HEK293 (cell line): ENCODE data around the gene PLEKHG4B.
A peak's percentile ranks its signal among the peaks of the same experiment; 100 is the strongest.

Source experiments
- CTCF ChIA-PET: fragments of 350-600 bp; formaldehyde crosslinking; extraction: SDS; loops from one replicate; lab custom pipeline; 2021; ENCODE audit warnings: antibody characterized with exemption; lab: Yijun Ruan, JAX
- POLR2A ChIA-PET: fragments of 300-600 bp; formaldehyde crosslinking; extraction: SDS; loops from one replicate; lab custom pipeline; 2020; ENCODE audit warnings: antibody characterized with exemption, inconsistent platforms; lab: Yijun Ruan, JAX
- H3K27ac ChIP-seq: fragments of 200-500 bp; sonication (Bioruptor generic); 2 replicates; pipeline ENCODE4 v1.5.1; 2014; ENCODE audit warnings: low read depth, low read length, control low read depth, inconsistent platforms; ENCODE audit errors: extremely low read depth
- H3K36me3 ChIP-seq, 2 experiments: fragments of 200-500 bp in 1 of 2; sonication (Bioruptor generic) in 1 of 2; 1 replicate in 1 of 2; 2 replicates in 1 of 2; pipeline ENCODE4 v1.5.1; 2014 to 2017; ENCODE audit warnings: inconsistent platforms in 2 of 2, low read length in 2 of 2; ENCODE audit not compliant: control insufficient read depth in 2 of 2, insufficient read depth in 1 of 2
- H3K4me1 ChIP-seq: fragments of 200-500 bp; sonication (Bioruptor generic); 2 replicates; pipeline ENCODE4 v1.5.1; 2014; ENCODE audit warnings: mild to moderate bottlenecking, low read length, inconsistent platforms; ENCODE audit not compliant: control insufficient read depth, insufficient read depth
- H3K4me3 ChIP-seq: 2 replicates; pipeline ENCODE4 v1.5.1; 2011; ENCODE audit warnings: low read depth, mild to moderate bottlenecking, control low read depth, low read length, moderate library complexity
- H3K9me3 ChIP-seq: fragments of 200-500 bp; sonication (Bioruptor generic); 2 replicates; pipeline ENCODE4 v1.5.1; 2014; ENCODE audit warnings: low read depth, low read length, inconsistent platforms; ENCODE audit not compliant: control insufficient read depth, insufficient read depth
- EGR2 ChIP-seq: fragments of 450-650 bp; formaldehyde crosslinking; IDR thresholded peaks from 2 replicates; pipeline ENCODE4 v1.5.1; 2016; ENCODE audit warnings: low read depth, missing biosample characterization, missing genetic modification characterization
- GLI4 ChIP-seq: fragments of 450-650 bp; formaldehyde crosslinking; IDR thresholded peaks from 2 replicates; pipeline ENCODE4 v1.5.1; 2016; ENCODE audit warnings: missing biosample characterization, missing genetic modification characterization
- KLF8 ChIP-seq: fragments of 450-650 bp; formaldehyde crosslinking; IDR thresholded peaks from 2 replicates; pipeline ENCODE4 v1.5.1; 2016; ENCODE audit warnings: missing biosample characterization, missing genetic modification characterization
- SCRT1 ChIP-seq: fragments of 450-650 bp; formaldehyde crosslinking; IDR thresholded peaks from 2 replicates; pipeline ENCODE4 v1.5.1; 2016; ENCODE audit warnings: missing biosample characterization, missing genetic modification characterization, borderline replicate concordance
- SCRT2 ChIP-seq: fragments of 450-650 bp; formaldehyde crosslinking; IDR thresholded peaks from 2 replicates; pipeline ENCODE4 v1.5.1; 2016; ENCODE audit warnings: missing biosample characterization, missing genetic modification characterization
- ZBTB20 ChIP-seq: fragments of 450-650 bp; formaldehyde crosslinking; IDR thresholded peaks from 2 replicates; pipeline ENCODE4 v1.5.1; 2016; ENCODE audit warnings: missing biosample characterization, missing genetic modification characterization
- ZBTB48 ChIP-seq: fragments of 450-650 bp; formaldehyde crosslinking; IDR thresholded peaks from 2 replicates; pipeline ENCODE4 v1.5.1; 2016; ENCODE audit warnings: missing biosample characterization, missing genetic modification characterization
- ZFP41 ChIP-seq: fragments of 450-650 bp; formaldehyde crosslinking; IDR thresholded peaks from 2 replicates; pipeline ENCODE4 v1.5.1; 2016; ENCODE audit warnings: missing biosample characterization, missing genetic modification characterization, borderline replicate concordance
- ZNF10 ChIP-seq: fragments of 450-650 bp; formaldehyde crosslinking; IDR thresholded peaks from 2 replicates; pipeline ENCODE4 v1.5.1; 2017; ENCODE audit warnings: missing biosample characterization, missing genetic modification characterization
- ZNF24 ChIP-seq: fragments of 450-650 bp; formaldehyde crosslinking; IDR thresholded peaks from 2 replicates; pipeline ENCODE4 v1.5.1; 2016; ENCODE audit warnings: missing biosample characterization, missing genetic modification characterization
- ZNF302 ChIP-seq: fragments of 450-650 bp; formaldehyde crosslinking; IDR thresholded peaks from 2 replicates; pipeline ENCODE4 v1.5.1; 2016; ENCODE audit warnings: missing biosample characterization, missing genetic modification characterization, low read depth
- ZNF324 ChIP-seq: fragments of 450-650 bp; formaldehyde crosslinking; IDR thresholded peaks from 2 replicates; pipeline ENCODE4 v1.5.1; 2016; ENCODE audit warnings: missing biosample characterization, missing genetic modification characterization
- ZNF335 ChIP-seq: fragments of 450-650 bp; formaldehyde crosslinking; conservative IDR thresholded peaks from 2 replicates; pipeline ENCODE4 v1.5.1; 2016; ENCODE audit warnings: missing biosample characterization, missing genetic modification characterization
- ZNF366 ChIP-seq: fragments of 450-650 bp; formaldehyde crosslinking; conservative IDR thresholded peaks from 2 replicates; pipeline ENCODE4 v1.5.1; 2016; ENCODE audit warnings: missing biosample characterization, missing genetic modification characterization
- ZNF37A ChIP-seq: fragments of 450-650 bp; IDR thresholded peaks from 2 replicates; pipeline ENCODE4 v1.5.1; 2018; ENCODE audit warnings: missing biosample characterization, missing genetic modification characterization
- ZNF423 ChIP-seq: fragments of 450-650 bp; formaldehyde crosslinking; IDR thresholded peaks from 2 replicates; pipeline ENCODE4 v1.5.1; 2016; ENCODE audit warnings: missing biosample characterization, missing genetic modification characterization
- ZNF555 ChIP-seq: fragments of 450-650 bp; formaldehyde crosslinking; conservative IDR thresholded peaks from 2 replicates; pipeline ENCODE4 v1.5.1; 2017; ENCODE audit warnings: missing biosample characterization, mild to moderate bottlenecking, missing genetic modification characterization, inconsistent platforms
- ZNF629 ChIP-seq: fragments of 450-650 bp; formaldehyde crosslinking; IDR thresholded peaks from 2 replicates; pipeline ENCODE4 v1.5.1; 2017; ENCODE audit warnings: missing biosample characterization, missing genetic modification characterization
- ZNF654 ChIP-seq: fragments of 450-650 bp; formaldehyde crosslinking; IDR thresholded peaks from 2 replicates; pipeline ENCODE4 v1.5.1; 2016; ENCODE audit warnings: low read depth, missing biosample characterization, missing genetic modification characterization
- ZNF776 ChIP-seq: fragments of 450-650 bp; formaldehyde crosslinking; IDR thresholded peaks from 2 replicates; pipeline ENCODE4 v1.5.0; 2017; ENCODE audit warnings: missing biosample characterization, missing genetic modification characterization, borderline replicate concordance
- ZSCAN30 ChIP-seq: fragments of 450-650 bp; IDR thresholded peaks from 2 replicates; pipeline ENCODE4 v1.5.1; 2018; ENCODE audit warnings: missing biosample characterization, mild to moderate bottlenecking, missing genetic modification characterization, moderate library complexity
- TF ChIP-seq, protein P1 (sequence below): fragments of 450-650 bp; formaldehyde crosslinking; IDR thresholded peaks from 2 replicates; pipeline ENCODE4 v1.5.1; 2016; ENCODE audit warnings: missing biosample characterization, missing genetic modification characterization
- TF ChIP-seq, protein P2 (sequence below): fragments of 450-650 bp; formaldehyde crosslinking; IDR thresholded peaks from 2 replicates; pipeline ENCODE4 v1.5.1; 2017; ENCODE audit warnings: missing biosample characterization, mild to moderate bottlenecking, missing genetic modification characterization, moderate library complexity
- TF ChIP-seq, protein P3 (sequence below): fragments of 450-650 bp; formaldehyde crosslinking; IDR thresholded peaks from 2 replicates; pipeline ENCODE4 v1.5.1; 2016; ENCODE audit warnings: missing biosample characterization, missing genetic modification characterization

PLEKHG4B gene

DNA sequence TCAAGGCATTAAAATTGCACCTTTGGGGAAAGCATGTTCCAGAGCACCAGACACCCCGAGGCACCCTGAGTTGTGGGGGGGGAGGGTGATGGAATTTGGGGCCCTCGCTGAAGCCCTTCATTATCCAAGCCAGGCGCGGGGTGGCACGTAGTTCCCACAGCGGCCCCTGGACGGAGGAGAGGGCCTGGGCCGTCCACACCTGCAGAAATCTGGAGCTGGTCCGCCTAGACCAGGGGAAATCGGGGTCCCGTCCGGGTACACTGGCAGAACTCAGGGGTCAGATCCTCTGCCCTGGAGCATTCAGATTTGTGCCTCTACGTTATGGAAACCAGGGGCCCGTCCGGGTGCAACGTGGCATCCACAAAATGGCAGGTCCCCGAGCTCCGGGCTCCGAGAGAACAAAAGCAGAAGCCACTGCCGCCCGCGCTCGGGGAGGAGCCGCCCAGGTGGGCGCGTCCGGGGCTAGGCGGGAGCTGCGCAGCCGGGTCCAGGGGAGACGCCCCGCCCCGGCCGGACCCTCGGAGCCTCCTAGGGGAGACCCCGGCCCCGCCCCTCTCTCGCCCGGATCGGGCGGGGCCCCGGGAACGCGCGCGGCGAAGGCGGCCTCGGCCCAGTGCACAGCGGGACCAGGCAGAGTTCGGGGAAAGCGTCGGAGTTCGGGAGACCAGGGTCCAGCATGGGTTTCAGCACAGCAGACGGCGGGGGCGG is at the start of gene PLEKHG4B (continued):
- TF ChIP-seq, protein P1, sequence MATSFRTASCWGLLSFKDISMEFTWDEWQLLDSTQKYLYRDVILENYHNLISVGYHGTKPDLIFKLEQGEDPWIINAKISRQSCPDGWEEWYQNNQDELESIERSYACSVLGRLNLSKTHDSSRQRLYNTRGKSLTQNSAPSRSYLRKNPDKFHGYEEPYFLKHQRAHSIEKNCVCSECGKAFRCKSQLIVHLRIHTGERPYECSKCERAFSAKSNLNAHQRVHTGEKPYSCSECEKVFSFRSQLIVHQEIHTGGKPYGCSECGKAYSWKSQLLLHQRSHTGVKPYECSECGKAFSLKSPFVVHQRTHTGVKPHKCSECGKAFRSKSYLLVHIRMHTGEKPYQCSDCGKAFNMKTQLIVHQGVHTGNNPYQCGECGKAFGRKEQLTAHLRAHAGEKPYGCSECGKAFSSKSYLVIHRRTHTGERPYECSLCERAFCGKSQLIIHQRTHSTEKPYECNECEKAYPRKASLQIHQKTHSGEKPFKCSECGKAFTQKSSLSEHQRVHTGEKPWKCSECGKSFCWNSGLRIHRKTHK (tag by site-specific recombination), result no peak
- peak; percentile 58 for TF ChIP-seq ZSCAN30 (tag by site-specific recombination)
- no peak for TF ChIP-seq ZNF555 (tag by site-specific recombination)
- peak; percentile 99 for TF ChIP-seq ZBTB20 (tag by site-specific recombination)
- no peak for TF ChIP-seq ZFP41 (tag by site-specific recombination)
- TF ChIP-seq ZNF629 (tag by site-specific recombination), result no peak
- TF ChIP-seq KLF8 (tag by site-specific recombination), result peak; percentile 17; the same call in 1 of the 2 replicates
- no peak for TF ChIP-seq ZNF302 (tag by site-specific recombination)
- TF ChIP-seq, protein P2, sequence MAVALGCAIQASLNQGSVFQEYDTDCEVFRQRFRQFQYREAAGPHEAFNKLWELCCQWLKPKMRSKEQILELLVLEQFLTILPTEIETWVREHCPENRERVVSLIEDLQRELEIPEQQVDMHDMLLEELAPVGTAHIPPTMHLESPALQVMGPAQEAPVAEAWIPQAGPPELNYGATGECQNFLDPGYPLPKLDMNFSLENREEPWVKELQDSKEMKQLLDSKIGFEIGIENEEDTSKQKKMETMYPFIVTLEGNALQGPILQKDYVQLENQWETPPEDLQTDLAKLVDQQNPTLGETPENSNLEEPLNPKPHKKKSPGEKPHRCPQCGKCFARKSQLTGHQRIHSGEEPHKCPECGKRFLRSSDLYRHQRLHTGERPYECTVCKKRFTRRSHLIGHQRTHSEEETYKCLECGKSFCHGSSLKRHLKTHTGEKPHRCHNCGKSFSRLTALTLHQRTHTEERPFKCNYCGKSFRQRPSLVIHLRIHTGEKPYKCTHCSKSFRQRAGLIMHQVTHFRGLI (tag by site-specific recombination), result 0 out of 2 replicates have a peak, but pooled peaks have one; percentile 20
- 0 out of 2 replicates have a peak, but pooled peaks have one; percentile 8 for TF ChIP-seq ZNF423 (tag by site-specific recombination)
- TF ChIP-seq, protein P3, sequence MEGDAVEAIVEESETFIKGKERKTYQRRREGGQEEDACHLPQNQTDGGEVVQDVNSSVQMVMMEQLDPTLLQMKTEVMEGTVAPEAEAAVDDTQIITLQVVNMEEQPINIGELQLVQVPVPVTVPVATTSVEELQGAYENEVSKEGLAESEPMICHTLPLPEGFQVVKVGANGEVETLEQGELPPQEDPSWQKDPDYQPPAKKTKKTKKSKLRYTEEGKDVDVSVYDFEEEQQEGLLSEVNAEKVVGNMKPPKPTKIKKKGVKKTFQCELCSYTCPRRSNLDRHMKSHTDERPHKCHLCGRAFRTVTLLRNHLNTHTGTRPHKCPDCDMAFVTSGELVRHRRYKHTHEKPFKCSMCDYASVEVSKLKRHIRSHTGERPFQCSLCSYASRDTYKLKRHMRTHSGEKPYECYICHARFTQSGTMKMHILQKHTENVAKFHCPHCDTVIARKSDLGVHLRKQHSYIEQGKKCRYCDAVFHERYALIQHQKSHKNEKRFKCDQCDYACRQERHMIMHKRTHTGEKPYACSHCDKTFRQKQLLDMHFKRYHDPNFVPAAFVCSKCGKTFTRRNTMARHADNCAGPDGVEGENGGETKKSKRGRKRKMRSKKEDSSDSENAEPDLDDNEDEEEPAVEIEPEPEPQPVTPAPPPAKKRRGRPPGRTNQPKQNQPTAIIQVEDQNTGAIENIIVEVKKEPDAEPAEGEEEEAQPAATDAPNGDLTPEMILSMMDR (tag by site-specific recombination), result 0 out of 2 replicates have a peak, but pooled peaks have one; percentile 16
- TF ChIP-seq EGR2, result 0 out of 2 replicates have a peak, but pooled peaks have one; percentile 9
- peak; percentile 83 for TF ChIP-seq ZNF335 (tag by site-specific recombination)

DNA sequence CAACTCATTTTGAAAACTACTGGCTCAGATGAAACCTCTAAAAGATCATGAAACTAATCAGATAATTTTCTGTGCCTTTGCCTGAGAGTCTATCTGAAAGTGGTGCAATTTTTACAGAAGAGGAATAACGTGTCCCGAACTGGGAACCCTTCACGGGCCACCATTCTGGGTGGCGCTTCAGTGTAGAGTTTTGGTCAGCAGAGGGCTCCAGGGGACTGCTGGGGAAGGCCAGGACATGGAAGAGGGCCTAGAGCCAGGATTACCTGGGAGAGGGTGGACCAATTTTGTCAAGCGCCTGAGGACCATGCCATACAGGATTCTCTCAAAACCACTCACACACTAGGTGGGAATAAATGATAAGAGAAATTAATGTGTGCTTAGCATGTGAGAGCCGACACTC is 49.7 kb upstream of the PLEKHG4B start:
- POLR2A ChIA-PET, result no interaction called here
- no peak overlapping the region for H3K4me3 ChIP-seq
- no peaks in the 10 kb centered on the region for H3K4me1 ChIP-seq
- H3K9me3 ChIP-seq, result no peaks in the 10 kb centered on the region
- CTCF ChIA-PET, result no interaction called here
- H3K36me3 ChIP-seq, result no peaks in the 10 kb centered on the region
- no peak overlapping the region for H3K27ac ChIP-seq
- TF ChIP-seq GLI4 (no peak), ZNF366 (tag by site-specific recombination) (no peak), ZNF654 (tag by site-specific recombination) (peak; percentile 81), ZNF24 (tag by site-specific recombination) (no peak), ZNF37A (tag by site-specific recombination) (no peak)

DNA sequence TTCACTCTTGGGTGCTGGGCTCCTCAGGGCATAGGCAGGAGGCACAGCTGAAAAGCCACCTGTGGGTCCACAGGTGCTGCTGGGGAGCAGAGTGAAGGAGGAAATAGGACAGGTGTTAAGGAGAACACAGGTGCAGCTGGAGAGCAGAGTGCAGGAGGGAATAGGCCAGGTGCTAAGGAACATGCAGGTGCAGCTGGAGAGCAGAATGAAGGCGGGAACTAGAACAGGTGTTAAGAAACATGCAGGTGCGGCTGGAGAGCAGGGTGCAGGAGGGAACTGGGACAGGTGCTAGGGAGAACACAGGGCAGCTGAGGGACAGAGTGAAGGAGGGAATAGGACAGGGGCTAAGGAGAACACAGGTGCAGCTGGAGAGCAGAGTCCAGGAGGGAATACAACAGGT is 43.8 kb upstream of the PLEKHG4B start:
- ChIA-PET POLR2A (no interaction called here), CTCF (interaction anchor here (0.6 to 1.0 kb wide), 3 partner anchors 14 to 146 kb away, joined by 3 read pairs; no protein-coding TSS in a partner anchor)
- H3K36me3 ChIP-seq, result no peaks in the 10 kb centered on the region
- no peak overlapping the region for H3K27ac ChIP-seq
- no peak overlapping the region for H3K4me3 ChIP-seq
- H3K9me3 ChIP-seq, result no peaks in the 10 kb centered on the region
- no peak for TF ChIP-seq ZNF10
- TF ChIP-seq ZNF776, result 0 out of 2 replicates have a peak, but pooled peaks have one; percentile 34
- peak; percentile 80 for TF ChIP-seq SCRT1
- TF ChIP-seq ZNF366 (tag by site-specific recombination), result 0 out of 2 replicates have a peak, but pooled peaks have one; percentile 20
- no peak for TF ChIP-seq ZNF324
- TF ChIP-seq ZBTB48 (tag by site-specific recombination), result no peak
- TF ChIP-seq SCRT2 (tag by site-specific recombination), result peak; percentile 74
- no peak for TF ChIP-seq GLI4
- no peaks in the 10 kb centered on the region for H3K4me1 ChIP-seq
